Retinal pigment epithelial cell (primary cell): ENCODE measurements around the gene INPP5K.

Experiments used
- DNase-seq: peaks from one replicate; pipeline ENCODE4 v3.0.0-alpha.2; 2010; ENCODE audit warnings: low read depth
- H3K4me3 ChIP-seq: 2 replicates; pipeline ENCODE4 v1.5.1; 2011; ENCODE audit warnings: mild to moderate bottlenecking, low read length, control low read depth, moderate library complexity
- TF ChIP-seq, protein P1 (sequence below): conservative IDR thresholded peaks from 2 replicates; pipeline ENCODE4 v1.5.1; 2011; ENCODE audit warnings: low read depth, low read length, control low read depth, inconsistent platforms

INPP5K gene

DNA sequence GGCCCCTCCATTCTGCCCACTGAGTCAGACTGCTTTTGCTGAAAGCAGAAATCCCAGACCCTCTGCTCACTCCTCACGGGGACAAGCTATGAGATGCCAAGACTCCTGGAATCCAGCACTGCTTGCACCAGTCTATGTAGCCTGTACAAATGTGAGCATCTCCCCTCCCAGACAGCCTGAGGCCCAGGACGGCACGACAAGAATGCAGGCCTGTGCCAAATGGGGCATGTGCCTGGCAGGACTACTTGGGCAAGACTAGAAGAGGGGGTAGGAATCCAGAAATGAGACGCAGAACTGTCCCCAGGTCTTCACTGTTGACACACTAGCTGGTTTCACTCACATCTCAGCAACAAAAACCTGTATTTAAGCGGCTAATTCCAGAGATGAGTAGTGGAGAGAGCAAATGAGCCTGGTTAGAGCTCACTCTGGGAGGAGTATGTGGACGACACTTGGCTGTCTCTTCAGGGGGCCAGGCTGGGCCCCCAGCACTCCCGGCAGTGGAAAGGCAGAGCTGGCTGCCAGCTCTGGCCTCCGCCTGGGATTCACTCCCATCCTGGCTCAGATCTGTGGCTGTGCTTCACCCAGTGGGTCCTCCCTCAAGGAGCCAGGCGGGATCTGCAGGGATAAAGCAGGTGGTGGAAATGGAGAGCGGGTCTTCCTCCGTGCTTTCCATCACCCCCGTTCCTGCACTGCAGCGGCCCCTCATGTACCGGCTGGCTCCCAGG, 21.0 kb downstream of the INPP5K start:
- TF ChIP-seq, protein P1, sequence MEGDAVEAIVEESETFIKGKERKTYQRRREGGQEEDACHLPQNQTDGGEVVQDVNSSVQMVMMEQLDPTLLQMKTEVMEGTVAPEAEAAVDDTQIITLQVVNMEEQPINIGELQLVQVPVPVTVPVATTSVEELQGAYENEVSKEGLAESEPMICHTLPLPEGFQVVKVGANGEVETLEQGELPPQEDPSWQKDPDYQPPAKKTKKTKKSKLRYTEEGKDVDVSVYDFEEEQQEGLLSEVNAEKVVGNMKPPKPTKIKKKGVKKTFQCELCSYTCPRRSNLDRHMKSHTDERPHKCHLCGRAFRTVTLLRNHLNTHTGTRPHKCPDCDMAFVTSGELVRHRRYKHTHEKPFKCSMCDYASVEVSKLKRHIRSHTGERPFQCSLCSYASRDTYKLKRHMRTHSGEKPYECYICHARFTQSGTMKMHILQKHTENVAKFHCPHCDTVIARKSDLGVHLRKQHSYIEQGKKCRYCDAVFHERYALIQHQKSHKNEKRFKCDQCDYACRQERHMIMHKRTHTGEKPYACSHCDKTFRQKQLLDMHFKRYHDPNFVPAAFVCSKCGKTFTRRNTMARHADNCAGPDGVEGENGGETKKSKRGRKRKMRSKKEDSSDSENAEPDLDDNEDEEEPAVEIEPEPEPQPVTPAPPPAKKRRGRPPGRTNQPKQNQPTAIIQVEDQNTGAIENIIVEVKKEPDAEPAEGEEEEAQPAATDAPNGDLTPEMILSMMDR = no peak
- no peak overlapping the region for H3K4me3 ChIP-seq
- DNase-seq = peak; percentile 81

DNA sequence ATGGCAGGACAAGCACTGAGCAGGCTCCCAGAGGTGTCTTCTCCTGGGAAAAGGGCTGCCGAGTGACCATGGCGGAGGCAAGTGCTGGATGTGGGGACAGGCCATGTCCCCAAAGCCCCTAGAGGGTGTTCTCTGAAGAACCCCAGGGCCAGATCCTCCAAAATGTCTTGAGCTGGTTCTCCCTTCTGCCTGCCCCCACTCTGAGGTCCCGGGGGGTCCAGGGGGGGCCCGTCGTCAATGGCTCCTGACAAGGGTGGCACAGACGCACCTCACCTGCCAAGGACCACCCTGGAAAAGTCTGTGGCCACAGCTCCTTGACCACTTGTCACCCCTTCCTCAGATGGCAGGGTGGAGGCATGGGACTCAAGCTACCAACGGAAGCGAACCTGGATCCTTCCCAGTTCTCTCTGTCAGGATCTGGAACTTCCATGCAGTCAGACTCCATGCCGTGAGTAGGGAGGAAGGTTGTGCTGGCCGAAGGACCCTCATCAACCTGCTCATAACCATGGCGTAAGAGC, 21.6 kb downstream of the INPP5K start:
- TF ChIP-seq, protein P1 = no peak
- no peak overlapping the region for H3K4me3 ChIP-seq
- DNase-seq = no peak

DNA sequence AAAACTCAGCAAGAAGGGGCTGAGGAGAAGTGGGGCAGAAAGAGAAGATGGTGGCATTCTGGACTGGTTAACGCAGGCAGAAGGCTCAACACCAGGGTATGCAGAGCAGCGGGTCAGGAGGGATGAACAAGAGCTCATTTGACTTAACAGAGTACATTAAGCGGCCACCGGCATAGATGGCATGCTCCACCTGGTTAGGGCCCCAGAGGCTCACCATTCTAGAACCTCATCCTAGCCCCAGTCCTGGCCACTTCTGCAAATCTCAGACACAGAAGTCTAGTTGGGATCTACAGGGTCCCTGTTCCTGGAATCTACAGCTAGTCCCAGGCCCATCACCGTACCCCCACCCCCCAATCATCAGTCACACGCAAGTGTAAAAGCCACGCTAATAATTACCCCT, 22.2 kb downstream of the INPP5K start:
- H3K4me3 ChIP-seq = no peak overlapping the region
- DNase-seq = no peak
- TF ChIP-seq, protein P1 = no peak

DNA sequence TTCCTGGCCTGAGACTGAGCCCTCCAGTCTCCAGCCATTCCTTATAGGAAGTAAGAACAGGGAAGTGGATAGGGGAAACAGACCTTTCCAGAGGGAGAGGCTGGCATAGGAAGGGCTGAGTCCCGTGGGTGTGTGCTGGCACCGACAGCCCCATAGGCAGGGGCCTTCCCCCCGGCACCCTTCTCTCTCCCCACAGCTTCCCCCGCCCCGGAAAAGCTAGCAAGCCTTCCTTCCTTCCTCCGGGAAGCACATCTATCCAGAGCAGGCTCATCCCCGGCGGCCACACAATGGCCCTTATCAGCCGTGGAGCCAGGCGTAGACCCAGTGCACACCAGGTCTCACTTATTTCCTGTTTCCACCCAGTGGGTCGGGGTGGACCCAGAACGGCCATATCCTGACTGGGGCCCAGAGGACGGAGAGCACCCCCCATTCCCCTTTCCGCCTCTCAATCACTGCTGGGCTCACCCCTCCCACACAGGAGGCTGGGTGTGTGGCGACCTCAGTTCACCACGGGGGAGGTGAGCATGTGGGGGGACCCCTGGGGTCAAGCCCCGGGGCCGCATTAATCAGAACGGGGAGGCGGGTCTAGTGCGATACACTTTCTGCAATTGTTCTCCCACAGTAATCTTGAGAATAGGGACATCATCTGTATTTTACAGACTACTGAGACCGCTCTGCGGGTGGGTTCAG, 23.0 kb downstream of the INPP5K start:
- H3K4me3 ChIP-seq = peak overlapping the region; percentile 55

DNA sequence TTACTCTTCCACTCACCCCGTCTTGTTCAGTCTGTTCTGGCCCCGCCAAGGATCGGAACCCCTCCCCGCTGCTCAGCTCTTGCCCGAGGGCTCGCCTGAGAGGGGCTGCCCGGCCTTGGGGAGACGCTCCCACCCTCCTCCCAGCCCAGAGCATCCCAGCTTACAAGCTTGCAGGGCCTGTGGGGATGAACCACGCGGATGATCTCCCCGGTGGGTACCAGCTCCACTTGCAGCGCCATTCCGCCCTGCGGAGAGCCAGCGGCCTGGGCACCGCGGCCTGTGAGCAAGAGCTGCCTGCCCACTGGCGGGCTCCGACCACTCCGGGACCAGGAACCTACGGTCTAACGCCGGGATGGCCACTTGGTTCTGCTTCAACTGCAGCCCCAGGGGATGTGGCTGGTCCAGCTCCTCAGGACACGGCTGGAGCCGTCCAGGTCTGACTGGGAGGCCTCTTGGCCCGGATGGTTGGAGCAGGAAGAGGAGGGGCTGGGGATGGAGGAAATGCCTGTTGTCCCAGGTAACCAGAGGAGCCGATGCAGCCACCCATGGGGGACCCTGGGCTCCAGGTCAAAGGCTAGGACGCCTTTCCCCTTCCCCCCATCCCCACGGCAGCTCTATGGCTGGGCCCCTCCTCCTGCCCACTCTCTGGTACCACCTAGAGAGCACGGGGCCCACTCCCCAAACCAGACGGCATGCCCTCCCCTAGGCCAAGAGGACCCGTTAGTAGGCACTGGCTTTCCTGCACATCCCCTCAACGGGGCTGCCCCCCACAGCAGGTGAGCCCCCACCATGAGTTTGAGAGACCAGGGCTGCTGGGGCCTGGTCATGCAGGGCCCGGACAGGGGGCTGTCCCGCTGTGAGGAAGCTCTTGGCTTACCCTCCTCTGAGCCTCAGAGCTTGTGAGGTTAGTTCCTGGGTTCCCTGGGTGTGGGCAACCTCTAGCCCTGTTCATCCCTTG, 23.9 kb downstream of the INPP5K start, which contains the start of gene MYO1C:
Gene MYO1C, minus strand, starts transcription at position 438 of the 958 bp plus-strand sequence. Its CDS starts 199 bp downstream, at position 239.
- no peak for DNase-seq
- H3K4me3 ChIP-seq = peak within 1 kb of the TSS; percentile 55
- TF ChIP-seq, protein P1 = no peak

More for the DNA sequence above, 23.0 kb downstream of the INPP5K start:
- DNase-seq = no peak
- TF ChIP-seq, protein P1 = no peak

DNA sequence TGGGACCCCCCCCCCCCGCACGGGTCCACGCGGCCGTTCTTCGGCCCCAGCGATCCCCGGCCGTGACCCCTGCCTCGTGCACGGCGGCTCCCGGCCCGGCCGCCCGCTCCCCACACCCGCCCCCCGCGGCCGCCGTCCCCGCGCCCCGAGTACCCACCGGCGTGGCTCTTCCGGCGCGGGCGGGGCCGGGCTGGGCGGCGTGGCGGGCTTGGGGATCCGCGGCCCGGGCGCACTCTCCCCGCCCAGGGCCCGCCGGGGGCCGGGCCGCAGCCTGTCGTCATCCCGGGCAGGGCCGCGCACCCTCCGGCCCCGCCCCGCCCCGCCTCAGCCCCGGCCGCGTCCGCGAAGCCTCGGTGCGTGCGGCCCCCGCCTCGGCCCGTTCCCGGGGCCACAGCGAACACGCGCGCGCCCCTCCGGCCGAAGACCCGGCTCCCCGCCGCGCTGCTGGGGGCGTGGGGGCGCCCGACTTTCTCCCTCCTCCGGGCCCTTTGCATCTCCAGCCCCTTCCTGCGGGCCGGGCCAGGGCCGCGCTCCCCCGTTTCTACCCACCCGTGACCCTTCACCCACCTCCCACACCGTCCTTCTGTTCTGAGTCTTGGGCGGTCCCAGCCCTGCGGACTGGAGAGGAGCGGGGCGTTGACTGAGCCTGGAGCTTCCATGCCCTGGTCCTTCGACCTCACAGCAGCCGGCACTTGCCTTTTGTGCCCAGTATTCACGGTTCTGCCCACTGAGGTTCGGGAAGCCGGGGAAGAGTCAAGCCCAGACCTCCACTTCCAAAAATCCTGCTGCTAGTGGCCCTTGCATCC, 24.8 kb downstream of the INPP5K start:
- no peak for DNase-seq
- TF ChIP-seq, protein P1 = no peak
- H3K4me3 ChIP-seq = peak overlapping the region; percentile 75
